ENCODE results near the gene DPYSL5. TPM values are rescaled to one million over a fixed set of nuclear protein-coding genes. Genes with fewer than 3 reads are reported as not detected.

DPYSL5 gene
- total and polyA plus RNA-seq, 2 of the 8 experiments (the other 6 are each of a cell fraction or from before 2014, with no cell fraction given) = 11.9 to 16.4 TPM

DNA sequence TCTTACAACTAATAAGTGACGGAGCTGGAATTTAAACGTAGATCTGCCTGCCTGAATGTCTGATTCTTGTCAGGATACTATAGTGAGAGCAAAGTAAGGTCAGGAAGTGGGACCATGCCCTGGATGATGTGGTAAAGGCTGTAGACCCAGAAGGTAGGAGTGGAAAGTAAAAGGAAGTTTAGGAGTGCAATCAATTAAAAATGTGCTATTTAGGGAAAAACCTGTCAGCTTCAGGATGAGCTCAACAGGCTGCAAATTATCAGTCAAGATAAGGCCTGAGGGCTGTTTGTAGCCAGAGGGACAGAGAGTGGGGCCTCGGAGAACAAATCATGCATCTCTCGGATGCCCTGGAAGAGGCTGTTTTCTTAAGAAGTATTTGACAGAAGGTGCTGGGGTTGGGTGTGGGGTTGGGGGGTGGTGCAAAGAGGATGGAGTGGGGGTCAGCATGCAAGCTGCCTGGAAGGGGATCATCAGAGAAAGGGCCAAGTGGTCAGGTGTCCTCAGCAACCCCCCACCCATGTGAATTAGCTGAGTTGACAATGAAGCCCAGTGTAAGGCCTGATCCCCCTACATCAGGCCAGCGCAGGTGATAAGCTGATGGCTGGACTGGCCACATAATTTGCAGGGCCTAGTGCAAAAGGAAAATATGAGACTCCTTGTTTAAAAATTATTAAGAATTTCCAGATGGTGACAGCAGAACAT lies 69.4 kb downstream of the DPYSL5 start (continued):
- TF ChIP-seq, protein P1, sequence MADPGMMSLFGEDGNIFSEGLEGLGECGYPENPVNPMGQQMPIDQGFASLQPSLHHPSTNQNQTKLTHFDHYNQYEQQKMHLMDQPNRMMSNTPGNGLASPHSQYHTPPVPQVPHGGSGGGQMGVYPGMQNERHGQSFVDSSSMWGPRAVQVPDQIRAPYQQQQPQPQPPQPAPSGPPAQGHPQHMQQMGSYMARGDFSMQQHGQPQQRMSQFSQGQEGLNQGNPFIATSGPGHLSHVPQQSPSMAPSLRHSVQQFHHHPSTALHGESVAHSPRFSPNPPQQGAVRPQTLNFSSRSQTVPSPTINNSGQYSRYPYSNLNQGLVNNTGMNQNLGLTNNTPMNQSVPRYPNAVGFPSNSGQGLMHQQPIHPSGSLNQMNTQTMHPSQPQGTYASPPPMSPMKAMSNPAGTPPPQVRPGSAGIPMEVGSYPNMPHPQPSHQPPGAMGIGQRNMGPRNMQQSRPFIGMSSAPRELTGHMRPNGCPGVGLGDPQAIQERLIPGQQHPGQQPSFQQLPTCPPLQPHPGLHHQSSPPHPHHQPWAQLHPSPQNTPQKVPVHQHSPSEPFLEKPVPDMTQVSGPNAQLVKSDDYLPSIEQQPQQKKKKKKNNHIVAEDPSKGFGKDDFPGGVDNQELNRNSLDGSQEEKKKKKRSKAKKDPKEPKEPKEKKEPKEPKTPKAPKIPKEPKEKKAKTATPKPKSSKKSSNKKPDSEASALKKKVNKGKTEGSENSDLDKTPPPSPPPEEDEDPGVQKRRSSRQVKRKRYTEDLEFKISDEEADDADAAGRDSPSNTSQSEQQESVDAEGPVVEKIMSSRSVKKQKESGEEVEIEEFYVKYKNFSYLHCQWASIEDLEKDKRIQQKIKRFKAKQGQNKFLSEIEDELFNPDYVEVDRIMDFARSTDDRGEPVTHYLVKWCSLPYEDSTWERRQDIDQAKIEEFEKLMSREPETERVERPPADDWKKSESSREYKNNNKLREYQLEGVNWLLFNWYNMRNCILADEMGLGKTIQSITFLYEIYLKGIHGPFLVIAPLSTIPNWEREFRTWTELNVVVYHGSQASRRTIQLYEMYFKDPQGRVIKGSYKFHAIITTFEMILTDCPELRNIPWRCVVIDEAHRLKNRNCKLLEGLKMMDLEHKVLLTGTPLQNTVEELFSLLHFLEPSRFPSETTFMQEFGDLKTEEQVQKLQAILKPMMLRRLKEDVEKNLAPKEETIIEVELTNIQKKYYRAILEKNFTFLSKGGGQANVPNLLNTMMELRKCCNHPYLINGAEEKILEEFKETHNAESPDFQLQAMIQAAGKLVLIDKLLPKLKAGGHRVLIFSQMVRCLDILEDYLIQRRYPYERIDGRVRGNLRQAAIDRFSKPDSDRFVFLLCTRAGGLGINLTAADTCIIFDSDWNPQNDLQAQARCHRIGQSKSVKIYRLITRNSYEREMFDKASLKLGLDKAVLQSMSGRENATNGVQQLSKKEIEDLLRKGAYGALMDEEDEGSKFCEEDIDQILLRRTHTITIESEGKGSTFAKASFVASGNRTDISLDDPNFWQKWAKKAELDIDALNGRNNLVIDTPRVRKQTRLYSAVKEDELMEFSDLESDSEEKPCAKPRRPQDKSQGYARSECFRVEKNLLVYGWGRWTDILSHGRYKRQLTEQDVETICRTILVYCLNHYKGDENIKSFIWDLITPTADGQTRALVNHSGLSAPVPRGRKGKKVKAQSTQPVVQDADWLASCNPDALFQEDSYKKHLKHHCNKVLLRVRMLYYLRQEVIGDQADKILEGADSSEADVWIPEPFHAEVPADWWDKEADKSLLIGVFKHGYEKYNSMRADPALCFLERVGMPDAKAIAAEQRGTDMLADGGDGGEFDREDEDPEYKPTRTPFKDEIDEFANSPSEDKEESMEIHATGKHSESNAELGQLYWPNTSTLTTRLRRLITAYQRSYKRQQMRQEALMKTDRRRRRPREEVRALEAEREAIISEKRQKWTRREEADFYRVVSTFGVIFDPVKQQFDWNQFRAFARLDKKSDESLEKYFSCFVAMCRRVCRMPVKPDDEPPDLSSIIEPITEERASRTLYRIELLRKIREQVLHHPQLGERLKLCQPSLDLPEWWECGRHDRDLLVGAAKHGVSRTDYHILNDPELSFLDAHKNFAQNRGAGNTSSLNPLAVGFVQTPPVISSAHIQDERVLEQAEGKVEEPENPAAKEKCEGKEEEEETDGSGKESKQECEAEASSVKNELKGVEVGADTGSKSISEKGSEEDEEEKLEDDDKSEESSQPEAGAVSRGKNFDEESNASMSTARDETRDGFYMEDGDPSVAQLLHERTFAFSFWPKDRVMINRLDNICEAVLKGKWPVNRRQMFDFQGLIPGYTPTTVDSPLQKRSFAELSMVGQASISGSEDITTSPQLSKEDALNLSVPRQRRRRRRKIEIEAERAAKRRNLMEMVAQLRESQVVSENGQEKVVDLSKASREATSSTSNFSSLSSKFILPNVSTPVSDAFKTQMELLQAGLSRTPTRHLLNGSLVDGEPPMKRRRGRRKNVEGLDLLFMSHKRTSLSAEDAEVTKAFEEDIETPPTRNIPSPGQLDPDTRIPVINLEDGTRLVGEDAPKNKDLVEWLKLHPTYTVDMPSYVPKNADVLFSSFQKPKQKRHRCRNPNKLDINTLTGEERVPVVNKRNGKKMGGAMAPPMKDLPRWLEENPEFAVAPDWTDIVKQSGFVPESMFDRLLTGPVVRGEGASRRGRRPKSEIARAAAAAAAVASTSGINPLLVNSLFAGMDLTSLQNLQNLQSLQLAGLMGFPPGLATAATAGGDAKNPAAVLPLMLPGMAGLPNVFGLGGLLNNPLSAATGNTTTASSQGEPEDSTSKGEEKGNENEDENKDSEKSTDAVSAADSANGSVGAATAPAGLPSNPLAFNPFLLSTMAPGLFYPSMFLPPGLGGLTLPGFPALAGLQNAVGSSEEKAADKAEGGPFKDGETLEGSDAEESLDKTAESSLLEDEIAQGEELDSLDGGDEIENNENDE (IDR thresholded peaks at IDR 0.05; ENCODE audit: insufficient replicate concordance, low read length) = no peak
